Trophoblast cell (in vitro differentiated cells and primary cell): ENCODE results near the gene TTC16.
A peak's percentile ranks its signal among the peaks of the same experiment; 100 is the strongest.

Source experiments
- DNase-seq, 2 donors: peaks; one replicate each; pipeline ENCODE4 v3.0.0-alpha.2; 2016
- H2AFZ ChIP-seq: 2 replicates; pipeline ENCODE4 v1.6.1; 2013; ENCODE audit warnings: low read length, moderate library complexity, mild to moderate bottlenecking; ENCODE audit not compliant: insufficient read depth, poor library complexity
- H2AK5ac ChIP-seq: 2 replicates; pipeline ENCODE4 v1.6.1; 2013; ENCODE audit warnings: mild to moderate bottlenecking, low read length
- H2BK120ac ChIP-seq: 2 replicates; pipeline ENCODE4 v1.6.1; 2013; ENCODE audit warnings: low read length, mild to moderate bottlenecking, moderate library complexity; ENCODE audit not compliant: insufficient read depth, poor library complexity
- H2BK12ac ChIP-seq: 2 replicates; pipeline ENCODE4 v1.6.1; 2013; ENCODE audit warnings: mild to moderate bottlenecking, low read length, moderate library complexity
- H2BK5ac ChIP-seq: 2 replicates; pipeline ENCODE4 v1.6.1; 2013; ENCODE audit warnings: low read length, low read depth, moderate library complexity, mild to moderate bottlenecking; ENCODE audit not compliant: poor library complexity
- H3K14ac ChIP-seq: 2 replicates; pipeline ENCODE4 v1.6.1; 2013; ENCODE audit warnings: mild to moderate bottlenecking, low read length
- H3K18ac ChIP-seq: 2 replicates; pipeline ENCODE4 v1.6.1; 2013; ENCODE audit warnings: mild to moderate bottlenecking, low read length
- H3K23ac ChIP-seq: 2 replicates; pipeline ENCODE4 v1.6.1; 2013; ENCODE audit warnings: low read length
- H3K27ac ChIP-seq: 2 replicates; pipeline ENCODE4 v1.5.1; 2013; ENCODE audit warnings: low read depth, mild to moderate bottlenecking, inconsistent platforms, low read length, moderate library complexity
- H3K27me3 ChIP-seq: 2 replicates; pipeline ENCODE4 v1.6.1; 2013; ENCODE audit warnings: inconsistent platforms, mild to moderate bottlenecking, low read length, moderate library complexity; ENCODE audit not compliant: insufficient read depth
- H3K36me3 ChIP-seq, 2 experiments: 1 replicate in 1 of 2; 2 replicates in 1 of 2; pipeline ENCODE4 v1.6.1; 2013; ENCODE audit warnings: low read length in 2 of 2, mild to moderate bottlenecking in 2 of 2, moderate library complexity in 1 of 2; ENCODE audit not compliant: insufficient read depth in 2 of 2, control insufficient read depth in 1 of 2
- H3K4ac ChIP-seq: 2 replicates; pipeline ENCODE4 v1.6.1; 2013; ENCODE audit warnings: low read depth, mild to moderate bottlenecking, low read length, moderate library complexity
- H3K4me1 ChIP-seq, 2 experiments: 1 replicate in 1 of 2; 2 replicates in 1 of 2; pipeline ENCODE4 v1.6.1; 2013; ENCODE audit warnings: low read length in 2 of 2, mild to moderate bottlenecking in 2 of 2, moderate library complexity in 1 of 2; ENCODE audit not compliant: insufficient read depth in 2 of 2, control insufficient read depth in 1 of 2
- H3K4me2 ChIP-seq: 2 replicates; pipeline ENCODE4 v1.6.1; 2013; ENCODE audit warnings: inconsistent platforms, mild to moderate bottlenecking, low read length, moderate library complexity
- H3K4me3 ChIP-seq: 2 replicates; pipeline ENCODE4 v1.5.1; 2013; ENCODE audit warnings: mild to moderate bottlenecking, low read depth, low read length, inconsistent platforms
- H3K79me1 ChIP-seq: one replicate; pipeline ENCODE4 v1.6.1; 2013; ENCODE audit warnings: low read length
- H3K79me2 ChIP-seq: 2 replicates; pipeline ENCODE4 v1.6.1; 2013; ENCODE audit warnings: low read length, mild to moderate bottlenecking; ENCODE audit not compliant: control insufficient read depth, insufficient read depth, poor library complexity
- H3K9ac ChIP-seq: 2 replicates; pipeline ENCODE4 v1.6.1; 2013; ENCODE audit warnings: mild to moderate bottlenecking, low read length
- H3K9me3 ChIP-seq: 2 replicates; pipeline ENCODE4 v1.6.1; 2013; ENCODE audit warnings: low read depth, mild to moderate bottlenecking, control low read depth, inconsistent platforms, low read length; ENCODE audit not compliant: insufficient read depth
- H4K12ac ChIP-seq: 2 replicates; pipeline ENCODE4 v1.6.1; 2013; ENCODE audit warnings: low read depth, mild to moderate bottlenecking, low read length, moderate library complexity
- H4K8ac ChIP-seq: 2 replicates; pipeline ENCODE4 v1.6.1; 2013; ENCODE audit warnings: low read depth, mild to moderate bottlenecking, low read length, moderate library complexity
- H4K91ac ChIP-seq: one replicate; pipeline ENCODE4 v1.6.1; 2013; ENCODE audit warnings: low read depth, mild to moderate bottlenecking, low read length, moderate library complexity
- WGBS: extraction: QIAGEN DNeasy Blood & Tissue Kit; methylation state at CpG from one replicate; pipeline ENCODE4 v1.1.7; 2013; ENCODE audit warnings: missing lambda C conversion rate; ENCODE audit not compliant: insufficient read length, insufficient coverage; ENCODE audit errors: extremely low coverage; 5-methylcytosine and 5-hydroxymethylcytosine counted together

Gene TTC16

GRCh38 chr9:127680846-127681245 lies 35.0 kb upstream of the TTC16 start:
- peaks cover 14 to 21% of the 10 kb centered on the region in 2 experiments for H3K36me3 ChIP-seq
- H3K4ac ChIP-seq = no peak overlapping the region
- no peak overlapping the region for H4K8ac ChIP-seq
- no peak overlapping the region for H2BK120ac ChIP-seq
- H3K14ac ChIP-seq = no peak overlapping the region
- no peak overlapping the region for H3K18ac ChIP-seq
- H3K23ac ChIP-seq = no peak overlapping the region
- H2BK5ac ChIP-seq = no peak overlapping the region
- peaks cover 14 to 24% of the 10 kb centered on the region in 2 experiments for H3K4me1 ChIP-seq
- no peak overlapping the region for H2BK12ac ChIP-seq
- no peak overlapping the region for H3K9ac ChIP-seq
- no peak overlapping the region for H4K91ac ChIP-seq
- H3K9me3 ChIP-seq = peaks cover 3% of the 10 kb centered on the region
- H3K27me3 ChIP-seq = no peaks in the 10 kb centered on the region
- no peak overlapping the region for H3K4me2 ChIP-seq
- H4K12ac ChIP-seq = no peak overlapping the region
- H3K79me1 ChIP-seq = peaks cover 11% of the 10 kb centered on the region
- H2AK5ac ChIP-seq = no peak overlapping the region
- WGBS = no CpG with 5 or more reads among the region's 9 CpGs
- H3K27ac ChIP-seq = no peak overlapping the region
- H3K79me2 ChIP-seq = no peaks in the 10 kb centered on the region
- no peak for DNase-seq
- no peak overlapping the region for H2AFZ ChIP-seq
- H3K4me3 ChIP-seq = no peak overlapping the region

- no peak overlapping the region for H3K9ac ChIP-seq
- no peak overlapping the region for H3K14ac ChIP-seq
- no peaks in the 10 kb centered on the region for H3K79me2 ChIP-seq
- H2BK12ac ChIP-seq = no peak overlapping the region
- H3K9me3 ChIP-seq = peaks cover 3% of the 10 kb centered on the region
- H3K4me2 ChIP-seq = no peak overlapping the region
- H3K36me3 ChIP-seq = peaks cover 14 to 21% of the 10 kb centered on the region in 2 experiments
- WGBS = no CpG with 5 or more reads among the region's 23 CpGs
- H3K23ac ChIP-seq = no peak overlapping the region
- H2BK120ac ChIP-seq = no peak overlapping the region
- H2AK5ac ChIP-seq = no peak overlapping the region
- H2BK5ac ChIP-seq = no peak overlapping the region
- no peak overlapping the region for H4K12ac ChIP-seq
- peaks cover 11% of the 10 kb centered on the region for H3K79me1 ChIP-seq
- H4K91ac ChIP-seq = no peak overlapping the region
- H3K27ac ChIP-seq = no peak overlapping the region
- no peak overlapping the region for H4K8ac ChIP-seq
- DNase-seq = no peak
- H3K4me1 ChIP-seq = peaks cover 23 to 34% of the 10 kb centered on the region in 2 experiments
- H3K18ac ChIP-seq = no peak overlapping the region
- no peak overlapping the region for H3K4ac ChIP-seq
- H3K27me3 ChIP-seq = no peaks in the 10 kb centered on the region
- no peak overlapping the region for H3K4me3 ChIP-seq
- no peak overlapping the region for H2AFZ ChIP-seq
Measured at GRCh38 chr9:127682351-127683136, 33.3 kb upstream of the TTC16 start.

- H3K14ac ChIP-seq = no peak overlapping the region
- peak overlapping the region; percentile 21 for H2BK12ac ChIP-seq
- WGBS = no CpG with 5 or more reads among the region's 5 CpGs
- no peak overlapping the region for H4K12ac ChIP-seq
- peaks cover 14 to 16% of the 10 kb centered on the region in 2 experiments for H3K36me3 ChIP-seq
- H3K27ac ChIP-seq = no peak overlapping the region
- H2AK5ac ChIP-seq = peak overlapping the region; percentile 32
- no peak overlapping the region for H3K23ac ChIP-seq
- no peak overlapping the region for H3K4ac ChIP-seq
- peak overlapping the region; percentile 7 for H4K91ac ChIP-seq
- no peak overlapping the region for H3K9ac ChIP-seq
- H3K4me2 ChIP-seq = no peak overlapping the region
- no peaks in the 10 kb centered on the region for H3K79me2 ChIP-seq
- no peak overlapping the region for H4K8ac ChIP-seq
- peaks cover 23 to 34% of the 10 kb centered on the region in 2 experiments for H3K4me1 ChIP-seq
- peak; percentile 16 to 55 for DNase-seq
- H3K18ac ChIP-seq = no peak overlapping the region
- H2BK5ac ChIP-seq = no peak overlapping the region
- peaks cover 11% of the 10 kb centered on the region for H3K79me1 ChIP-seq
- H2AFZ ChIP-seq = no peak overlapping the region
- no peaks in the 10 kb centered on the region for H3K27me3 ChIP-seq
- H2BK120ac ChIP-seq = peak overlapping the region; percentile 3
- H3K9me3 ChIP-seq = peaks cover 2% of the 10 kb centered on the region
- H3K4me3 ChIP-seq = no peak overlapping the region
Measured at GRCh38 chr9:127683723-127684122, 32.2 kb upstream of the TTC16 start.

GRCh38 chr9:127684576-127684975 lies 31.3 kb upstream of the TTC16 start:
- H4K8ac ChIP-seq = no peak overlapping the region
- H3K18ac ChIP-seq = no peak overlapping the region
- peaks cover 23 to 34% of the 10 kb centered on the region in 2 experiments for H3K4me1 ChIP-seq
- H3K36me3 ChIP-seq = peaks cover 15 to 19% of the 10 kb centered on the region in 2 experiments
- H3K4ac ChIP-seq = no peak overlapping the region
- no peak overlapping the region for H3K23ac ChIP-seq
- H3K79me2 ChIP-seq = no peaks in the 10 kb centered on the region
- no peak overlapping the region for H4K91ac ChIP-seq
- H3K4me2 ChIP-seq = peak overlapping the region; percentile 4
- H3K14ac ChIP-seq = peak overlapping the region; percentile 28
- no peak overlapping the region for H3K9ac ChIP-seq
- no peak overlapping the region for H3K4me3 ChIP-seq
- H3K27ac ChIP-seq = peak overlapping the region; percentile 24
- H2AK5ac ChIP-seq = no peak overlapping the region
- H3K79me1 ChIP-seq = peaks cover 11% of the 10 kb centered on the region
- WGBS = no CpG with 5 or more reads among the region's 4 CpGs
- no peak overlapping the region for H2AFZ ChIP-seq
- H4K12ac ChIP-seq = no peak overlapping the region
- no peak overlapping the region for H2BK120ac ChIP-seq
- peaks cover 2% of the 10 kb centered on the region for H3K9me3 ChIP-seq
- H3K27me3 ChIP-seq = no peaks in the 10 kb centered on the region
- DNase-seq = peak; percentile 84 to 89
- no peak overlapping the region for H2BK5ac ChIP-seq
- peak overlapping the region; percentile 4 for H2BK12ac ChIP-seq
